Measurements from ENCODE around the gene FAM47B.

- TF ChIP-seq CTCF (IDR thresholded peaks at IDR 0.05) (no peak), POLR2A (IDR thresholded peaks at IDR 0.05) (no peak)
Observed at GRCh38 chrX:34927866-34928265, 14.7 kb upstream of the FAM47B start.
